Panc1 (cell line): ENCODE results near the gene CCR2. TPM values are rescaled to one million over a fixed set of nuclear protein-coding genes. Genes with fewer than 3 reads are reported as not detected.

Experiments used
- total RNA-seq: library from RNA; stranded (reverse); gene quantifications from one replicate; pipeline ENCODE4 v1.2.1, GENCODE V29; 2021; ENCODE audit not compliant: unreplicated experiment

Gene CCR2
- total RNA-seq, 1 experiment from 2014 or later = not detected

Other genes starting within 250 kb of the CCR2 start
- not detected for gene CCR1, start 145.8 kb upstream of the CCR2 start, total RNA-seq
- not detected for gene CCR3, start 111.7 kb upstream of the CCR2 start, total RNA-seq
- not detected for gene CCR5, start 16.8 kb downstream of the CCR2 start, total RNA-seq
- gene CCRL2, start 53.1 kb downstream of the CCR2 start, total RNA-seq = not detected
- not detected for gene LTF, start 110.8 kb downstream of the CCR2 start, total RNA-seq
- not detected for gene RTP3, start 143.9 kb downstream of the CCR2 start, total RNA-seq
- gene LRRC2, start 212.2 kb downstream of the CCR2 start, total RNA-seq = not detected